GM23338 (cell line): ENCODE results near the gene DNAH10. TPM values are rescaled to one million over a fixed set of nuclear protein-coding genes. Genes with fewer than 3 reads are reported as not detected.

ENCODE experiments used
- ATAC-seq: fragments of 200-7000 bp; cut with Tn5 transposase; 3 replicates; pipeline ENCODE4 v1.9.1; 2020
- DNase-seq: peaks from one replicate; pipeline ENCODE4 v3.0.0-alpha.2; 2015; ENCODE audit warnings: low spot score
- H2AFZ ChIP-seq: fragments of 200-600 bp; sonication (generic); 2 replicates; pipeline ENCODE4 v1.8.0; 2016; ENCODE audit warnings: antibody characterized with exemption, mild to moderate bottlenecking, moderate library complexity
- H3F3A ChIP-seq: fragments of 200-600 bp; sonication (generic); replicated peaks from 2 replicates; pipeline ENCODE4 v1.8.0; 2017; ENCODE audit warnings: antibody characterized with exemption, mixed run types, low read depth
- H3K27ac ChIP-seq: fragments of 200-600 bp; sonication (generic); 2 replicates; pipeline ENCODE4 v1.6.1; 2016; ENCODE audit warnings: low read depth
- H3K27me3 ChIP-seq: fragments of 200-600 bp; sonication (generic); 2 replicates; pipeline ENCODE4 v1.8.0; 2016; ENCODE audit warnings: mild to moderate bottlenecking, mixed run types, moderate library complexity; ENCODE audit not compliant: insufficient read depth
- H3K36me3 ChIP-seq: fragments of 200-600 bp; sonication (generic); 2 replicates; pipeline ENCODE4 v1.8.0; 2016; ENCODE audit warnings: mild to moderate bottlenecking; ENCODE audit not compliant: insufficient read depth
- H3K4me1 ChIP-seq: fragments of 200-600 bp; sonication (generic); 2 replicates; pipeline ENCODE4 v1.8.0; 2016; ENCODE audit warnings: mild to moderate bottlenecking, moderate library complexity; ENCODE audit not compliant: insufficient read depth
- H3K4me2 ChIP-seq: fragments of 200-600 bp; sonication (generic); 2 replicates; pipeline ENCODE4 v1.7.1; 2017; ENCODE audit warnings: mixed run types
- H3K4me3 ChIP-seq: fragments of 200-600 bp; sonication (generic); 2 replicates; pipeline ENCODE4 v1.6.1; 2016; ENCODE audit warnings: mixed run types
- H3K79me2 ChIP-seq: fragments of 200-600 bp; sonication (generic); replicated peaks from 2 replicates; pipeline ENCODE4 v1.8.0; 2017; ENCODE audit warnings: mild to moderate bottlenecking; ENCODE audit not compliant: insufficient read depth
- H3K9me2 ChIP-seq: fragments of 200-600 bp; sonication (generic); 2 replicates; pipeline ENCODE4 v1.8.0; 2017; ENCODE audit not compliant: insufficient read depth
- H4K20me1 ChIP-seq: fragments of 200-600 bp; sonication (generic); replicated peaks from 2 replicates; pipeline ENCODE4 v1.8.0; 2017; ENCODE audit warnings: mild to moderate bottlenecking; ENCODE audit not compliant: insufficient read depth
- H3K27ac Mint-ChIP-seq: 2 replicates; pipeline ENCODE4 v1.8.0; 2020; ENCODE audit warnings: inconsistent platforms, mild to moderate bottlenecking, moderate library complexity, mixed read lengths
- H3K27me3 Mint-ChIP-seq: 3 replicates; pipeline ENCODE4 v1.8.0; 2022; ENCODE audit warnings: low read depth, mild to moderate bottlenecking, moderate library complexity, mixed read lengths, inconsistent platforms; ENCODE audit not compliant: insufficient read depth, poor library complexity
- H3K36me3 Mint-ChIP-seq: 3 replicates; pipeline ENCODE4 v1.8.0; 2021; ENCODE audit warnings: low read depth, mild to moderate bottlenecking, inconsistent platforms, moderate library complexity, mixed read lengths
- H3K4me1 Mint-ChIP-seq: 3 replicates; pipeline ENCODE4 v1.8.0; 2020; ENCODE audit warnings: mild to moderate bottlenecking, inconsistent platforms, mixed read lengths
- H3K4me3 Mint-ChIP-seq: 3 replicates; pipeline ENCODE4 v1.8.0; 2021; ENCODE audit warnings: moderate library complexity, mild to moderate bottlenecking, inconsistent platforms, mixed read lengths
- H3K9me3 Mint-ChIP-seq: 3 replicates; pipeline ENCODE4 v1.8.0; 2020; ENCODE audit warnings: moderate library complexity, mild to moderate bottlenecking, inconsistent platforms, mixed read lengths
- CREB1 ChIP-seq: fragments of 250-450 bp; sonication (Bioruptor Pico); IDR thresholded peaks from 2 replicates; pipeline ENCODE4 v1.5.0; 2020; ENCODE audit warnings: low read depth, mild to moderate bottlenecking, moderate library complexity
- POLR2AphosphoS5 ChIP-seq: IDR thresholded peaks from 2 replicates; pipeline ENCODE4 v1.6.1; 2016; ENCODE audit warnings: antibody characterized with exemption, low read depth
- STAT1 ChIP-seq: IDR thresholded peaks from one replicate; pipeline ENCODE4 v1.6.1; 2016; ENCODE audit warnings: antibody characterized with exemption; ENCODE audit not compliant: unreplicated experiment
- ZNF114 ChIP-seq: fragments of 250-450 bp; sonication (Bioruptor Pico); IDR thresholded peaks from 2 replicates; pipeline ENCODE4 v1.5.0; 2020; ENCODE audit warnings: mild to moderate bottlenecking, moderate library complexity
- ZNF331 ChIP-seq: fragments of 250-450 bp; sonication (Bioruptor Pico); IDR thresholded peaks from 2 replicates; pipeline ENCODE4 v1.5.0; 2020; ENCODE audit warnings: low read depth, mild to moderate bottlenecking, moderate library complexity
- polyA plus RNA-seq: library from polyadenylated mRNA; unstranded; fragments of >200 nt; fragmentation: Nextera tagmentation; extraction: Ambion mirVana; gene quantifications from 2 replicates; pipeline ENCODE4 v1.2.1, GENCODE V29; 2016
- total RNA-seq: library from RNA; depleted of rRNA; stranded (reverse); fragments of >200 nt; shearing (Covaris generic); gene quantifications from 2 replicates; pipeline ENCODE4 v1.2.3, GENCODE V29; 2014
- TF ChIP-seq, protein P1 (sequence below): fragments of 250-450 bp; sonication (Bioruptor Pico); IDR thresholded peaks from 2 replicates; pipeline ENCODE4 v1.5.0; 2020; ENCODE audit warnings: mild to moderate bottlenecking, moderate library complexity
- TF ChIP-seq, protein P2 (sequence below), 2 experiments: fragments of 200-600 bp in 1 of 2; sonication (generic) in 1 of 2; conservative IDR thresholded peaks; 2 replicates each; pipeline versions ENCODE4 v1.5.1 to v1.6.1; 2016 to 2017; ENCODE audit warnings: antibody characterized with exemption in 2 of 2, low read depth in 2 of 2, mild to moderate bottlenecking in 2 of 2, moderate library complexity in 1 of 2

DNAH10 gene
- total and polyA plus RNA-seq, 2 experiments from 2014 or later = 0.03 TPM

DNA sequence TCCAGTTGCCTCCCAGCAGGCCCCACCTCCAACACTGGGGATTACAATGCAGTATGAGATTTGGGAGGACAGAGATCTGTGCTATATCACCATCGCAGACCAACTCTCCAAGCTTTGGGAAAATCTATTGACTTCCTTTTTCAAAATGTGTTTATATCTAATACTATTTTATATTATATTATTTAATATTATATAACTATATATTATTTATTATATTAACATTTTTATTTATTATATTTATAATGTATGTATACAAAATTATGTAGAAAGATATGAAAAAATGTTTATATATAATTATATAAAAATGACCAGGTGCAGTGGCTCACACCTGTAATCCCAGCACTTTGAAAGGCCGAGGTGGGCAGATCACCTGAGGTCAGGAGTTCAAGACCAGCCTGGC, 36.4 kb downstream of the DNAH10 start:
- H3K9me3 Mint-ChIP-seq = no peaks in the 10 kb centered on the region
- Histone ChIP-seq H3K4me3 (no peak overlapping the region), H3K36me3 (no peaks in the 10 kb centered on the region), H4K20me1 (no peaks in the 10 kb centered on the region), H3K79me2 (no peaks in the 10 kb centered on the region), H3K4me2 (no peak overlapping the region), H3K27me3 (no peaks in the 10 kb centered on the region), H3K27ac (no peak overlapping the region), H3F3A (no peaks in the 10 kb centered on the region), H3K9me2 (no peaks in the 10 kb centered on the region), H3K4me1 (no peaks in the 10 kb centered on the region), H2AFZ (no peak overlapping the region)
- no peak for ATAC-seq
- no peaks in the 10 kb centered on the region for H3K36me3 Mint-ChIP-seq
- no peak for DNase-seq
- H3K4me1 Mint-ChIP-seq = no peaks in the 10 kb centered on the region
- TF ChIP-seq, protein P1, sequence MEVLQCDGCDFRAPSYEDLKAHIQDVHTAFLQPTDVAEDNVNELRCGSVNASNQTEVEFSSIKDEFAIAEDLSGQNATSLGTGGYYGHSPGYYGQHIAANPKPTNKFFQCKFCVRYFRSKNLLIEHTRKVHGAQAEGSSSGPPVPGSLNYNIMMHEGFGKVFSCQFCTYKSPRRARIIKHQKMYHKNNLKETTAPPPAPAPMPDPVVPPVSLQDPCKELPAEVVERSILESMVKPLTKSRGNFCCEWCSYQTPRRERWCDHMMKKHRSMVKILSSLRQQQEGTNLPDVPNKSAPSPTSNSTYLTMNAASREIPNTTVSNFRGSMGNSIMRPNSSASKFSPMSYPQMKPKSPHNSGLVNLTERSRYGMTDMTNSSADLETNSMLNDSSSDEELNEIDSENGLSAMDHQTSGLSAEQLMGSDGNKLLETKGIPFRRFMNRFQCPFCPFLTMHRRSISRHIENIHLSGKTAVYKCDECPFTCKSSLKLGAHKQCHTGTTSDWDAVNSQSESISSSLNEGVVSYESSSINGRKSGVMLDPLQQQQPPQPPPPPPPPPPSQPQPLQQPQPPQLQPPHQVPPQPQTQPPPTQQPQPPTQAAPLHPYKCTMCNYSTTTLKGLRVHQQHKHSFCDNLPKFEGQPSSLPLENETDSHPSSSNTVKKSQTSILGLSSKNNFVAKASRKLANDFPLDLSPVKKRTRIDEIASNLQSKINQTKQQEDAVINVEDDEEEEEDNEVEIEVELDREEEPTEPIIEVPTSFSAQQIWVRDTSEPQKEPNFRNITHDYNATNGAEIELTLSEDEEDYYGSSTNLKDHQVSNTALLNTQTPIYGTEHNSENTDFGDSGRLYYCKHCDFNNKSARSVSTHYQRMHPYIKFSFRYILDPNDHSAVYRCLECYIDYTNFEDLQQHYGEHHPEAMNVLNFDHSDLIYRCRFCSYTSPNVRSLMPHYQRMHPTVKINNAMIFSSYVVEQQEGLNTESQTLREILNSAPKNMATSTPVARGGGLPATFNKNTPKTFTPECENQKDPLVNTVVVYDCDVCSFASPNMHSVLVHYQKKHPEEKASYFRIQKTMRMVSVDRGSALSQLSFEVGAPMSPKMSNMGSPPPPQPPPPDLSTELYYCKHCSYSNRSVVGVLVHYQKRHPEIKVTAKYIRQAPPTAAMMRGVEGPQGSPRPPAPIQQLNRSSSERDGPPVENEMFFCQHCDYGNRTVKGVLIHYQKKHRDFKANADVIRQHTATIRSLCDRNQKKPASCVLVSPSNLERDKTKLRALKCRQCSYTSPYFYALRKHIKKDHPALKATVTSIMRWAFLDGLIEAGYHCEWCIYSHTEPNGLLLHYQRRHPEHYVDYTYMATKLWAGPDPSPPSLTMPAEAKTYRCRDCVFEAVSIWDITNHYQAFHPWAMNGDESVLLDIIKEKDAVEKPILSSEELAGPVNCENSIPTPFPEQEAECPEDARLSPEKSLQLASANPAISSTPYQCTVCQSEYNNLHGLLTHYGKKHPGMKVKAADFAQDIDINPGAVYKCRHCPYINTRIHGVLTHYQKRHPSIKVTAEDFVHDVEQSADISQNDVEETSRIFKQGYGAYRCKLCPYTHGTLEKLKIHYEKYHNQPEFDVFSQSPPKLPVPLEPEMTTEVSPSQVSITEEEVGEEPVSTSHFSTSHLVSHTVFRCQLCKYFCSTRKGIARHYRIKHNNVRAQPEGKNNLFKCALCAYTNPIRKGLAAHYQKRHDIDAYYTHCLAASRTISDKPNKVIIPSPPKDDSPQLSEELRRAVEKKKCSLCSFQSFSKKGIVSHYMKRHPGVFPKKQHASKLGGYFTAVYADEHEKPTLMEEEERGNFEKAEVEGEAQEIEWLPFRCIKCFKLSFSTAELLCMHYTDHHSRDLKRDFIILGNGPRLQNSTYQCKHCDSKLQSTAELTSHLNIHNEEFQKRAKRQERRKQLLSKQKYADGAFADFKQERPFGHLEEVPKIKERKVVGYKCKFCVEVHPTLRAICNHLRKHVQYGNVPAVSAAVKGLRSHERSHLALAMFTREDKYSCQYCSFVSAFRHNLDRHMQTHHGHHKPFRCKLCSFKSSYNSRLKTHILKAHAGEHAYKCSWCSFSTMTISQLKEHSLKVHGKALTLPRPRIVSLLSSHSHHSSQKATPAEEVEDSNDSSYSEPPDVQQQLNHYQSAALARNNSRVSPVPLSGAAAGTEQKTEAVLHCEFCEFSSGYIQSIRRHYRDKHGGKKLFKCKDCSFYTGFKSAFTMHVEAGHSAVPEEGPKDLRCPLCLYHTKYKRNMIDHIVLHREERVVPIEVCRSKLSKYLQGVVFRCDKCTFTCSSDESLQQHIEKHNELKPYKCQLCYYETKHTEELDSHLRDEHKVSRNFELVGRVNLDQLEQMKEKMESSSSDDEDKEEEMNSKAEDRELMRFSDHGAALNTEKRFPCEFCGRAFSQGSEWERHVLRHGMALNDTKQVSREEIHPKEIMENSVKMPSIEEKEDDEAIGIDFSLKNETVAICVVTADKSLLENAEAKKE (CRISPR knock-in tag) = no peak
- TF ChIP-seq, protein P2, sequence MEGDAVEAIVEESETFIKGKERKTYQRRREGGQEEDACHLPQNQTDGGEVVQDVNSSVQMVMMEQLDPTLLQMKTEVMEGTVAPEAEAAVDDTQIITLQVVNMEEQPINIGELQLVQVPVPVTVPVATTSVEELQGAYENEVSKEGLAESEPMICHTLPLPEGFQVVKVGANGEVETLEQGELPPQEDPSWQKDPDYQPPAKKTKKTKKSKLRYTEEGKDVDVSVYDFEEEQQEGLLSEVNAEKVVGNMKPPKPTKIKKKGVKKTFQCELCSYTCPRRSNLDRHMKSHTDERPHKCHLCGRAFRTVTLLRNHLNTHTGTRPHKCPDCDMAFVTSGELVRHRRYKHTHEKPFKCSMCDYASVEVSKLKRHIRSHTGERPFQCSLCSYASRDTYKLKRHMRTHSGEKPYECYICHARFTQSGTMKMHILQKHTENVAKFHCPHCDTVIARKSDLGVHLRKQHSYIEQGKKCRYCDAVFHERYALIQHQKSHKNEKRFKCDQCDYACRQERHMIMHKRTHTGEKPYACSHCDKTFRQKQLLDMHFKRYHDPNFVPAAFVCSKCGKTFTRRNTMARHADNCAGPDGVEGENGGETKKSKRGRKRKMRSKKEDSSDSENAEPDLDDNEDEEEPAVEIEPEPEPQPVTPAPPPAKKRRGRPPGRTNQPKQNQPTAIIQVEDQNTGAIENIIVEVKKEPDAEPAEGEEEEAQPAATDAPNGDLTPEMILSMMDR (conservative IDR thresholded peaks at IDR 0.05; ENCODE audit: low read depth in 2 of 2) = no peak
- no peak for TF ChIP-seq ZNF114
- TF ChIP-seq CREB1 (CRISPR knock-in tag) = no peak
- TF ChIP-seq POLR2AphosphoS5 = no peak
- no peak overlapping the region for H3K27ac Mint-ChIP-seq
- no peak overlapping the region for H3K4me3 Mint-ChIP-seq
- peaks cover 11% of the 10 kb centered on the region for H3K27me3 Mint-ChIP-seq

DNA sequence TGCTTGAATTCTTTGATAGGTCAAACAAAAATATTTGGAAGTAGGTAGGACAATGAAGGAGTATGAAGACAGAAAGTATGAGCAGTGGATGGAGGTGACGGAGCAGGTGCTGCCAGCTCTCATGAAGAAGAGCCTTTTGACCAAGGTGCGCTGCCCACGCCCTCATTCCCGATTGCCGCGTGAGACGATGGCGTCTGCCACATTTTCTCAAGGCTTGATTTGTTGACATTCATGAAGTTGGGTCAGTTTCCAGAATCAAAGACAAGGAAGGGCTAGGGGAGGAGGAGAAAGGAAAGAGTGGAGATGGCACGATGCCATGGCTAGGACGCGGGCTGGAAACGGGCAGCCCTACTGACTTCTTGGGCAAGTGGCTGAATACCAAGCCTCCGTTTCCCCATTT, 37.1 kb downstream of the DNAH10 start:
- H3F3A ChIP-seq = no peaks in the 10 kb centered on the region
- H3K4me1 Mint-ChIP-seq = no peaks in the 10 kb centered on the region
- H3K27me3 Mint-ChIP-seq = peaks cover 11% of the 10 kb centered on the region
- H2AFZ ChIP-seq = no peak overlapping the region
- H3K4me1 ChIP-seq = no peaks in the 10 kb centered on the region
- no peak for ATAC-seq
- no peaks in the 10 kb centered on the region for H3K27me3 ChIP-seq
- H3K27ac ChIP-seq = no peak overlapping the region
- no peaks in the 10 kb centered on the region for H3K36me3 ChIP-seq
- H3K9me2 ChIP-seq = no peaks in the 10 kb centered on the region
- no peak overlapping the region for H3K4me2 ChIP-seq
- H3K27ac Mint-ChIP-seq = no peak overlapping the region
- H3K4me3 ChIP-seq = no peak overlapping the region
- H3K79me2 ChIP-seq = no peaks in the 10 kb centered on the region
- H3K36me3 Mint-ChIP-seq = no peaks in the 10 kb centered on the region
- H3K9me3 Mint-ChIP-seq = no peaks in the 10 kb centered on the region
- H3K4me3 Mint-ChIP-seq = no peak overlapping the region
- no peaks in the 10 kb centered on the region for H4K20me1 ChIP-seq
- no peak for DNase-seq
- TF ChIP-seq ZNF331 (CRISPR knock-in tag) = no peak
- no peak for TF ChIP-seq STAT1
- no peak for TF ChIP-seq POLR2AphosphoS5
- TF ChIP-seq, protein P2 (conservative IDR thresholded peaks at IDR 0.05; ENCODE audit: low read depth in 2 of 2) = no peak
